ENCODE results near the gene WDR70.

DNA sequence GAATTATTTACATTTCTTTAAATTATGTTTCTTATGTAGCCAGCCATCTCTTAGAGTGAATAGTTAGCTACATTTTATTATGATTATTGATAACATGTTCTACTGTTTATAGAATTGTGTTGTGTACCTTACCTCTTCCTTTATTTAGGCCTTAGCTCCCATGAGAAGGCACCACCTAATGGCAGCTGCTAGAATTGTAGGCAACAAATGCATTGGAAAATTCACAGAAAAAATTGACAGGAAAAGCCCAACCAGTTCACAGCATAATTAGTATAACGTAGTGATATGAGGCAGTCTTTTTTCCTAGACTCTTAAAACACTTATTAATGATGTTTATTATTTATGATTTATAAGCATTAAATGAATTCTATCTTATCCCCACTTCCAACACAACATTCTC is 175.8 kb downstream of the WDR70 start:
- TF ChIP-seq EZH2 (IDR thresholded peaks at IDR 0.05; ENCODE audit: borderline replicate concordance, low read depth, low read length, poor library complexity, severe bottlenecking), result no peak
- TF ChIP-seq, protein P1, sequence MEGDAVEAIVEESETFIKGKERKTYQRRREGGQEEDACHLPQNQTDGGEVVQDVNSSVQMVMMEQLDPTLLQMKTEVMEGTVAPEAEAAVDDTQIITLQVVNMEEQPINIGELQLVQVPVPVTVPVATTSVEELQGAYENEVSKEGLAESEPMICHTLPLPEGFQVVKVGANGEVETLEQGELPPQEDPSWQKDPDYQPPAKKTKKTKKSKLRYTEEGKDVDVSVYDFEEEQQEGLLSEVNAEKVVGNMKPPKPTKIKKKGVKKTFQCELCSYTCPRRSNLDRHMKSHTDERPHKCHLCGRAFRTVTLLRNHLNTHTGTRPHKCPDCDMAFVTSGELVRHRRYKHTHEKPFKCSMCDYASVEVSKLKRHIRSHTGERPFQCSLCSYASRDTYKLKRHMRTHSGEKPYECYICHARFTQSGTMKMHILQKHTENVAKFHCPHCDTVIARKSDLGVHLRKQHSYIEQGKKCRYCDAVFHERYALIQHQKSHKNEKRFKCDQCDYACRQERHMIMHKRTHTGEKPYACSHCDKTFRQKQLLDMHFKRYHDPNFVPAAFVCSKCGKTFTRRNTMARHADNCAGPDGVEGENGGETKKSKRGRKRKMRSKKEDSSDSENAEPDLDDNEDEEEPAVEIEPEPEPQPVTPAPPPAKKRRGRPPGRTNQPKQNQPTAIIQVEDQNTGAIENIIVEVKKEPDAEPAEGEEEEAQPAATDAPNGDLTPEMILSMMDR (conservative IDR thresholded peaks at IDR 0.05; ENCODE audit: low read depth, low read length), result peak; percentile 48
